HEK293 (cell line): ENCODE measurements around the gene CSNK2A1.

ENCODE experiments used
- CTCF ChIA-PET: fragments of 350-600 bp; formaldehyde crosslinking; extraction: SDS; loops from one replicate; lab custom pipeline; 2021; ENCODE audit warnings: antibody characterized with exemption; lab: Yijun Ruan, JAX
- POLR2A ChIA-PET: fragments of 300-600 bp; formaldehyde crosslinking; extraction: SDS; loops from one replicate; lab custom pipeline; 2020; ENCODE audit warnings: antibody characterized with exemption, inconsistent platforms; lab: Yijun Ruan, JAX
- H3K27ac ChIP-seq: fragments of 200-500 bp; sonication (Bioruptor generic); 2 replicates; pipeline ENCODE4 v1.5.1; 2014; ENCODE audit warnings: low read depth, low read length, control low read depth, inconsistent platforms; ENCODE audit errors: extremely low read depth
- H3K36me3 ChIP-seq, 2 experiments: fragments of 200-500 bp in 1 of 2; sonication (Bioruptor generic) in 1 of 2; 1 replicate in 1 of 2; 2 replicates in 1 of 2; pipeline ENCODE4 v1.5.1; 2014 to 2017; ENCODE audit warnings: inconsistent platforms in 2 of 2, low read length in 2 of 2; ENCODE audit not compliant: control insufficient read depth in 2 of 2, insufficient read depth in 1 of 2
- H3K4me1 ChIP-seq: fragments of 200-500 bp; sonication (Bioruptor generic); 2 replicates; pipeline ENCODE4 v1.5.1; 2014; ENCODE audit warnings: mild to moderate bottlenecking, low read length, inconsistent platforms; ENCODE audit not compliant: control insufficient read depth, insufficient read depth
- H3K4me3 ChIP-seq: 2 replicates; pipeline ENCODE4 v1.5.1; 2011; ENCODE audit warnings: low read depth, mild to moderate bottlenecking, control low read depth, low read length, moderate library complexity
- H3K9me3 ChIP-seq: fragments of 200-500 bp; sonication (Bioruptor generic); 2 replicates; pipeline ENCODE4 v1.5.1; 2014; ENCODE audit warnings: low read depth, low read length, inconsistent platforms; ENCODE audit not compliant: control insufficient read depth, insufficient read depth
- IKZF3 ChIP-seq: fragments of 450-650 bp; IDR thresholded peaks from 2 replicates; pipeline ENCODE4 v1.5.0; 2018; ENCODE audit warnings: missing biosample characterization, mild to moderate bottlenecking, missing genetic modification characterization, moderate library complexity
- KLF1 ChIP-seq: fragments of 450-650 bp; formaldehyde crosslinking; IDR thresholded peaks from 2 replicates; pipeline ENCODE4 v1.5.1; 2016; ENCODE audit warnings: missing biosample characterization, missing genetic modification characterization
- KLF17 ChIP-seq: fragments of 450-650 bp; formaldehyde crosslinking; IDR thresholded peaks from 2 replicates; pipeline ENCODE4 v1.5.1; 2016; ENCODE audit warnings: missing biosample characterization, missing genetic modification characterization
- MZF1 ChIP-seq: fragments of 450-650 bp; formaldehyde crosslinking; IDR thresholded peaks from 2 replicates; pipeline ENCODE4 v1.5.1; 2017; ENCODE audit warnings: missing biosample characterization, missing genetic modification characterization, borderline replicate concordance
- PATZ1 ChIP-seq: fragments of 450-650 bp; formaldehyde crosslinking; IDR thresholded peaks from 2 replicates; pipeline ENCODE4 v1.5.1; 2016; ENCODE audit warnings: missing biosample characterization, missing genetic modification characterization
- ZBTB17 ChIP-seq: fragments of 450-650 bp; formaldehyde crosslinking; IDR thresholded peaks from 2 replicates; pipeline ENCODE4 v1.5.1; 2016; ENCODE audit warnings: missing biosample characterization, missing genetic modification characterization
- ZIC2 ChIP-seq: fragments of 450-650 bp; formaldehyde crosslinking; IDR thresholded peaks from 2 replicates; pipeline ENCODE4 v1.5.1; 2016; ENCODE audit warnings: missing biosample characterization, missing genetic modification characterization
- ZNF10 ChIP-seq: fragments of 450-650 bp; formaldehyde crosslinking; IDR thresholded peaks from 2 replicates; pipeline ENCODE4 v1.5.1; 2017; ENCODE audit warnings: missing biosample characterization, missing genetic modification characterization
- ZNF266 ChIP-seq: fragments of 450-650 bp; formaldehyde crosslinking; IDR thresholded peaks from 2 replicates; pipeline ENCODE4 v1.5.1; 2016; ENCODE audit warnings: missing biosample characterization, missing genetic modification characterization, low read depth
- ZNF274 ChIP-seq, 2 experiments: fragments of 200-500 bp in 1 of 2; fragments of 450-650 bp in 1 of 2; sonication (Bioruptor generic) in 1 of 2; formaldehyde crosslinking in 1 of 2; IDR thresholded peaks; 2 replicates each; pipeline versions ENCODE4 v1.5.1 to v1.6.1; 2014 to 2016; ENCODE audit warnings: borderline replicate concordance in 1 of 2, inconsistent platforms in 1 of 2, low read length in 1 of 2, missing biosample characterization in 1 of 2, missing genetic modification characterization in 1 of 2
- ZNF280D ChIP-seq: fragments of 450-650 bp; formaldehyde crosslinking; IDR thresholded peaks from 2 replicates; pipeline ENCODE4 v1.5.1; 2016; ENCODE audit warnings: missing biosample characterization, missing genetic modification characterization
- ZNF366 ChIP-seq: fragments of 450-650 bp; formaldehyde crosslinking; conservative IDR thresholded peaks from 2 replicates; pipeline ENCODE4 v1.5.1; 2016; ENCODE audit warnings: missing biosample characterization, missing genetic modification characterization
- ZNF600 ChIP-seq: fragments of 450-650 bp; formaldehyde crosslinking; IDR thresholded peaks from 2 replicates; pipeline ENCODE4 v1.5.1; 2016; ENCODE audit warnings: missing biosample characterization, missing genetic modification characterization
- ZNF664 ChIP-seq: fragments of 450-650 bp; formaldehyde crosslinking; IDR thresholded peaks from 2 replicates; pipeline ENCODE4 v1.5.1; 2016; ENCODE audit warnings: missing biosample characterization, missing genetic modification characterization
- ZNF707 ChIP-seq: fragments of 450-650 bp; formaldehyde crosslinking; IDR thresholded peaks from 2 replicates; pipeline ENCODE4 v1.5.1; 2016; ENCODE audit warnings: missing biosample characterization, missing genetic modification characterization
- ZSCAN16 ChIP-seq: fragments of 450-650 bp; formaldehyde crosslinking; IDR thresholded peaks from 2 replicates; pipeline ENCODE4 v1.5.1; 2016; ENCODE audit warnings: missing biosample characterization, missing genetic modification characterization
- TF ChIP-seq, protein P1 (sequence below): fragments of 450-650 bp; IDR thresholded peaks from 2 replicates; pipeline ENCODE4 v1.5.1; 2018; ENCODE audit warnings: missing biosample characterization, mild to moderate bottlenecking, missing genetic modification characterization
- TF ChIP-seq, protein P2 (sequence below): fragments of 450-650 bp; formaldehyde crosslinking; IDR thresholded peaks from 2 replicates; pipeline ENCODE4 v1.5.1; 2016; ENCODE audit warnings: missing biosample characterization, missing genetic modification characterization

CSNK2A1 gene

GRCh38 chr20:542777-543368 is 717 bp downstream of the CSNK2A1 start:
- CTCF ChIA-PET = interaction anchor here (0.8 to 1.2 kb wide), 5 partner anchors 10 to 124 kb away, joined by 3 to 4 read pairs (median 3); no protein-coding TSS in a partner anchor
- peak overlapping the region; percentile 94 for H3K27ac ChIP-seq

GRCh38 chr20:540391-541201 is 3.0 kb downstream of the CSNK2A1 start:
- H3K4me1 ChIP-seq = peaks cover 24% of the 10 kb centered on the region
- no peak overlapping the region for H3K27ac ChIP-seq
- TF ChIP-seq ZNF266 (tag by site-specific recombination) (no peak), ZNF664 (tag by site-specific recombination) (0 out of 2 replicates have a peak, but pooled peaks have one; percentile 21), ZNF707 (tag by site-specific recombination) (peak; percentile 99), MZF1 (tag by site-specific recombination) (no peak)
- H3K4me3 ChIP-seq = no peak overlapping the region
- peaks cover 0 to 26% of the 10 kb centered on the region in 2 experiments; a peak in 2 of 3 replicates for H3K36me3 ChIP-seq
- ChIA-PET CTCF (interaction anchor here (1.1 to 1.3 kb wide), 2 partner anchors 105 to 210 kb away, joined by 3 read pairs; no protein-coding TSS in a partner anchor), POLR2A (interaction anchor here (0.6 to 0.9 kb wide), 2 partner anchors 20 to 592 kb away, joined by 3 read pairs; no protein-coding TSS in a partner anchor)
- H3K9me3 ChIP-seq = no peaks in the 10 kb centered on the region

More at GRCh38 chr20:542777-543368, 717 bp downstream of the CSNK2A1 start:
- TF ChIP-seq ZBTB17 (tag by site-specific recombination) (no peak), ZNF600 (tag by site-specific recombination) (peak; percentile 10; the same call in 1 of the 2 replicates), KLF17 (tag by site-specific recombination) (no peak), PATZ1 (tag by site-specific recombination) (peak; percentile 44; the same call in 1 of the 2 replicates), ZIC2 (tag by site-specific recombination) (peak; percentile 19; the same call in 1 of the 2 replicates), ZNF10 (tag by site-specific recombination) (peak; percentile 91), ZNF366 (tag by site-specific recombination) (peak; percentile 44; the same call in 1 of the 2 replicates)
- Histone ChIP-seq H3K4me1 (0 out of 2 replicates have a peak, but pooled peaks cover 2% of the 10 kb centered on the region), H3K4me3 (peak overlapping the region; percentile 93), H3K36me3 (peaks cover 0 to 26% of the 10 kb centered on the region in 2 experiments; a peak in 2 of 3 replicates), H3K9me3 (no peaks in the 10 kb centered on the region)
- POLR2A ChIA-PET = interaction anchor here (0.6 to 3.0 kb wide), 15 partner anchors 8 to 244 kb away, joined by 3 to 15 read pairs (median 5); no protein-coding TSS in a partner anchor

- no peak overlapping the region for H3K4me3 ChIP-seq
- peaks cover 25% of the 10 kb centered on the region for H3K4me1 ChIP-seq
- CTCF ChIA-PET = interaction anchor here (1.3 kb wide), 1 partner anchor 209 kb away, joined by 3 read pairs; no protein-coding TSS in a partner anchor
- H3K27ac ChIP-seq = no peak overlapping the region
- H3K9me3 ChIP-seq = no peaks in the 10 kb centered on the region
- POLR2A ChIA-PET = no interaction called here
- H3K36me3 ChIP-seq = peaks cover 0 to 26% of the 10 kb centered on the region in 2 experiments; a peak in 2 of 3 replicates
- TF ChIP-seq IKZF3 (tag by site-specific recombination) (peak; percentile 56; the same call in 1 of the 2 replicates), ZSCAN16 (tag by site-specific recombination) (peak; percentile 66; the same call in 1 of the 2 replicates), KLF1 (tag by site-specific recombination) (no peak), ZNF274 (IDR thresholded peaks at IDR 0.05; ENCODE audit: low read length) (no peak), ZNF274 (tag by site-specific recombination; IDR thresholded peaks at IDR 0.05; ENCODE audit: borderline replicate concordance) (no peak), ZNF280D (tag by site-specific recombination) (no peak)
- TF ChIP-seq, protein P1, sequence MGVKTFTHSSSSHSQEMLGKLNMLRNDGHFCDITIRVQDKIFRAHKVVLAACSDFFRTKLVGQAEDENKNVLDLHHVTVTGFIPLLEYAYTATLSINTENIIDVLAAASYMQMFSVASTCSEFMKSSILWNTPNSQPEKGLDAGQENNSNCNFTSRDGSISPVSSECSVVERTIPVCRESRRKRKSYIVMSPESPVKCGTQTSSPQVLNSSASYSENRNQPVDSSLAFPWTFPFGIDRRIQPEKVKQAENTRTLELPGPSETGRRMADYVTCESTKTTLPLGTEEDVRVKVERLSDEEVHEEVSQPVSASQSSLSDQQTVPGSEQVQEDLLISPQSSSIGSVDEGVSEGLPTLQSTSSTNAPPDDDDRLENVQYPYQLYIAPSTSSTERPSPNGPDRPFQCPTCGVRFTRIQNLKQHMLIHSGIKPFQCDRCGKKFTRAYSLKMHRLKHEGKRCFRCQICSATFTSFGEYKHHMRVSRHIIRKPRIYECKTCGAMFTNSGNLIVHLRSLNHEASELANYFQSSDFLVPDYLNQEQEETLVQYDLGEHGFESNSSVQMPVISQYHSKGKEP = no peak
- TF ChIP-seq, protein P2, sequence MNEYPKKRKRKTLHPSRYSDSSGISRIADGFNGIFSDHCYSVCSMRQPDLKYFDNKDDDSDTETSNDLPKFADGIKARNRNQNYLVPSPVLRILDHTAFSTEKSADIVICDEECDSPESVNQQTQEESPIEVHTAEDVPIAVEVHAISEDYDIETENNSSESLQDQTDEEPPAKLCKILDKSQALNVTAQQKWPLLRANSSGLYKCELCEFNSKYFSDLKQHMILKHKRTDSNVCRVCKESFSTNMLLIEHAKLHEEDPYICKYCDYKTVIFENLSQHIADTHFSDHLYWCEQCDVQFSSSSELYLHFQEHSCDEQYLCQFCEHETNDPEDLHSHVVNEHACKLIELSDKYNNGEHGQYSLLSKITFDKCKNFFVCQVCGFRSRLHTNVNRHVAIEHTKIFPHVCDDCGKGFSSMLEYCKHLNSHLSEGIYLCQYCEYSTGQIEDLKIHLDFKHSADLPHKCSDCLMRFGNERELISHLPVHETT (tag by site-specific recombination) = 0 out of 2 replicates have a peak, but pooled peaks have one; percentile 22
Measured at GRCh38 chr20:539848-540247, 3.7 kb downstream of the CSNK2A1 start.
